Fibroblast of lung (primary cell): ENCODE data around the gene CUEDC1. TPM values are rescaled to one million over a fixed set of nuclear protein-coding genes. Genes with fewer than 3 reads are reported as not detected.

Source experiments
- DNase-seq, 2 donors: peaks; one replicate each; pipeline versions ENCODE4 v3.0.0 to v3.0.0-alpha.2; 2010; ENCODE audit warnings: low read depth in 2 of 2
- H2AFZ ChIP-seq: 2 replicates; pipeline ENCODE4 v1.5.1; 2012; ENCODE audit warnings: low read length, control low read depth, inconsistent platforms
- H3K27ac ChIP-seq: 2 replicates; pipeline ENCODE4 v1.5.1; 2011; ENCODE audit warnings: low read length, control low read depth; ENCODE audit not compliant: insufficient read depth
- H3K27me3 ChIP-seq: 2 replicates; pipeline ENCODE4 v1.5.1; 2011; ENCODE audit warnings: mild to moderate bottlenecking, low read length; ENCODE audit not compliant: control insufficient read depth, insufficient read depth
- H3K36me3 ChIP-seq: 2 replicates; pipeline ENCODE4 v1.5.1; 2011; ENCODE audit warnings: low read length; ENCODE audit not compliant: control insufficient read depth, insufficient read depth
- H3K4me1 ChIP-seq: 2 replicates; pipeline ENCODE4 v1.5.1; 2011; ENCODE audit warnings: low read length; ENCODE audit not compliant: control insufficient read depth, insufficient read depth; ENCODE audit errors: extremely low read depth
- H3K4me2 ChIP-seq: 2 replicates; pipeline ENCODE4 v1.5.1; 2011; ENCODE audit warnings: low read length, control low read depth; ENCODE audit not compliant: insufficient read depth; ENCODE audit errors: extremely low read depth
- H3K4me3 ChIP-seq, 4 experiments: fragments of 200-600 bp in 1 of 4; sonication (generic) in 1 of 4; replicated peaks in 1 of 4; 2 replicates each; pipeline ENCODE4 v1.5.1; 2011 to 2016; ENCODE audit warnings: low read length in 4 of 4, low read depth in 3 of 4, mild to moderate bottlenecking in 3 of 4, control low read depth in 2 of 4, inconsistent platforms in 1 of 4, mixed read lengths in 1 of 4; ENCODE audit not compliant: insufficient read depth in 1 of 4; ENCODE audit errors: control extremely low read depth in 1 of 4
- H3K79me2 ChIP-seq: 2 replicates; pipeline ENCODE4 v1.5.1; 2012; ENCODE audit warnings: mild to moderate bottlenecking, low read length, inconsistent platforms; ENCODE audit not compliant: control insufficient read depth, insufficient read depth
- H3K9ac ChIP-seq: 2 replicates; pipeline ENCODE4 v1.5.1; 2011; ENCODE audit warnings: mild to moderate bottlenecking, low read length, control low read depth; ENCODE audit not compliant: insufficient read depth
- H3K9me3 ChIP-seq: 2 replicates; pipeline ENCODE4 v1.5.1; 2012; ENCODE audit warnings: low read depth, low read length; ENCODE audit not compliant: control insufficient read depth, insufficient read depth
- H4K20me1 ChIP-seq: 2 replicates; pipeline ENCODE4 v1.5.1; 2011; ENCODE audit warnings: low read length; ENCODE audit not compliant: control insufficient read depth, insufficient read depth; ENCODE audit errors: extremely low read depth
- CTCF ChIP-seq, 2 donors: IDR thresholded peaks in 1 of 2; conservative IDR thresholded peaks in 1 of 2; 1 replicate in 1 of 2; 2 replicates in 1 of 2; pipeline ENCODE4 v1.5.1; 2011 to 2012; ENCODE audit warnings: low read length in 2 of 2, control low read depth in 1 of 2, inconsistent platforms in 1 of 2, low read depth in 1 of 2, mild to moderate bottlenecking in 1 of 2
- EZH2 ChIP-seq: IDR thresholded peaks from 2 replicates; pipeline ENCODE4 v1.5.1; 2012; ENCODE audit warnings: low read length, control low read depth, mild to moderate bottlenecking; ENCODE audit errors: missing control alignments
- polyA plus RNA-seq, 2 donors: library from polyadenylated mRNA; depleted of rRNA in 1 of 2; stranded (reverse) in 1 of 2; unstranded in 1 of 2; fragments of >200 nt; gene quantifications; 2 replicates each; pipeline ENCODE4 v1.2.1, GENCODE V29; 2011 to 2012; ENCODE audit warnings: missing spikeins in 1 of 2
- total RNA-seq: library from RNA; depleted of rRNA; stranded (reverse); fragments of >200 nt; gene quantifications from 2 replicates; pipeline ENCODE4 v1.2.1, GENCODE V29; 2014

Gene CUEDC1
- total and polyA plus RNA-seq, 2 donors (not counting 1 experiment from before 2014, with no cell fraction given), result 11.9 to 34.9 TPM

- no peak for DNase-seq
- Histone ChIP-seq H3K4me3 (no peak overlapping the region), H3K27me3 (no peaks in the 10 kb centered on the region), H3K4me1 (peaks cover 5% of the 10 kb centered on the region), H3K9ac (no peak overlapping the region), H4K20me1 (peaks cover 2% of the 10 kb centered on the region), H3K9me3 (no peaks in the 10 kb centered on the region), H3K27ac (no peak overlapping the region), H2AFZ (no peak overlapping the region), H3K79me2 (peaks cover 33% of the 10 kb centered on the region), H3K4me2 (no peak overlapping the region), H3K36me3 (peaks cover 5% of the 10 kb centered on the region)
- no peak for TF ChIP-seq EZH2
- no peak for TF ChIP-seq CTCF (conservative IDR thresholded peaks at IDR 0.05 in 1 of 2, IDR thresholded peaks at IDR 0.05 in 1 of 2; ENCODE audit: low read depth in 1 of 2, low read length in 2 of 2)
Observed at GRCh38 chr17:57999010-57999495, 43.8 kb upstream of the CUEDC1 start.

- H3K36me3 ChIP-seq, result peaks cover 2% of the 10 kb centered on the region
Observed at GRCh38 chr17:57997085-57997809, 42.0 kb upstream of the CUEDC1 start.

More at GRCh38 chr17:57997085-57997809, 42.0 kb upstream of the CUEDC1 start:
- Histone ChIP-seq H3K4me1 (peaks cover 2% of the 10 kb centered on the region), H4K20me1 (peaks cover 2% of the 10 kb centered on the region), H3K79me2 (peaks cover 14% of the 10 kb centered on the region), H3K27me3 (no peaks in the 10 kb centered on the region), H3K9ac (no peak overlapping the region), H3K27ac (no peak overlapping the region), H2AFZ (no peak overlapping the region), H3K9me3 (no peaks in the 10 kb centered on the region), H3K4me3 (no peak overlapping the region), H3K4me2 (no peak overlapping the region)
- no peak for TF ChIP-seq CTCF (conservative IDR thresholded peaks at IDR 0.05 in 1 of 2, IDR thresholded peaks at IDR 0.05 in 1 of 2; ENCODE audit: low read depth in 1 of 2, low read length in 2 of 2)
- no peak for TF ChIP-seq EZH2
- DNase-seq, result no peak
